ENCODE measurements around the gene RRAS.

DNA sequence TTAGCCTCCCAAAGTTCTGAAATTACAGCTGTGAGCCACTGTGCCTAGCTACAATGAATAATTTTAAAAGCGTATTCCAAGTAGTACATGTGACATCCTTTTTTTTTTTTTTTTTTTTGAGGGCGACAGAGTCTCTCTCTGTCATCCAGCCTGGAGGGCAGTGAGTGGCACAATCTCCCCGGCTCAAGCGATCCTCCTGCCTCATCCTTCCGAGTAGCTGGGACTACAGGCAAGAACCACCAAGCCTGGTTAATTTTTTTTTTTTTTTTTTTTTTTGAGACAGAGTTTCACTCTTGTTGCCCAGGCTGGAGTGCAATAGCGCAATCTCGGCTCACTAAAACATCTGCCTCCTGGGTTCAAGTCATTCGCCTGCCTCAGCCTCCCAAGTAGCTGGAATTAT lies 52.7 kb downstream of the RRAS start:
- TF ChIP-seq JUND (IDR thresholded peaks at IDR 0.05) (no peak), HNF4A (conservative IDR thresholded peaks at IDR 0.05) (no peak), RAD21 (IDR thresholded peaks at IDR 0.05) (no peak), RXRA (IDR thresholded peaks at IDR 0.05) (no peak), FOXA1 (IDR thresholded peaks at IDR 0.05) (no peak), TAF1 (conservative IDR thresholded peaks at IDR 0.05) (no peak), EGR1 (IDR thresholded peaks at IDR 0.05; ENCODE audit: low read depth in 2 of 2) (no peak), SP1 (IDR thresholded peaks at IDR 0.05) (no peak), YY1 (IDR thresholded peaks at IDR 0.05) (no peak)
- TF ChIP-seq, protein P1, sequence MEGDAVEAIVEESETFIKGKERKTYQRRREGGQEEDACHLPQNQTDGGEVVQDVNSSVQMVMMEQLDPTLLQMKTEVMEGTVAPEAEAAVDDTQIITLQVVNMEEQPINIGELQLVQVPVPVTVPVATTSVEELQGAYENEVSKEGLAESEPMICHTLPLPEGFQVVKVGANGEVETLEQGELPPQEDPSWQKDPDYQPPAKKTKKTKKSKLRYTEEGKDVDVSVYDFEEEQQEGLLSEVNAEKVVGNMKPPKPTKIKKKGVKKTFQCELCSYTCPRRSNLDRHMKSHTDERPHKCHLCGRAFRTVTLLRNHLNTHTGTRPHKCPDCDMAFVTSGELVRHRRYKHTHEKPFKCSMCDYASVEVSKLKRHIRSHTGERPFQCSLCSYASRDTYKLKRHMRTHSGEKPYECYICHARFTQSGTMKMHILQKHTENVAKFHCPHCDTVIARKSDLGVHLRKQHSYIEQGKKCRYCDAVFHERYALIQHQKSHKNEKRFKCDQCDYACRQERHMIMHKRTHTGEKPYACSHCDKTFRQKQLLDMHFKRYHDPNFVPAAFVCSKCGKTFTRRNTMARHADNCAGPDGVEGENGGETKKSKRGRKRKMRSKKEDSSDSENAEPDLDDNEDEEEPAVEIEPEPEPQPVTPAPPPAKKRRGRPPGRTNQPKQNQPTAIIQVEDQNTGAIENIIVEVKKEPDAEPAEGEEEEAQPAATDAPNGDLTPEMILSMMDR (IDR thresholded peaks at IDR 0.05; ENCODE audit: low read depth, low read length, missing input control): no peak
- TF ChIP-seq, protein P2, sequence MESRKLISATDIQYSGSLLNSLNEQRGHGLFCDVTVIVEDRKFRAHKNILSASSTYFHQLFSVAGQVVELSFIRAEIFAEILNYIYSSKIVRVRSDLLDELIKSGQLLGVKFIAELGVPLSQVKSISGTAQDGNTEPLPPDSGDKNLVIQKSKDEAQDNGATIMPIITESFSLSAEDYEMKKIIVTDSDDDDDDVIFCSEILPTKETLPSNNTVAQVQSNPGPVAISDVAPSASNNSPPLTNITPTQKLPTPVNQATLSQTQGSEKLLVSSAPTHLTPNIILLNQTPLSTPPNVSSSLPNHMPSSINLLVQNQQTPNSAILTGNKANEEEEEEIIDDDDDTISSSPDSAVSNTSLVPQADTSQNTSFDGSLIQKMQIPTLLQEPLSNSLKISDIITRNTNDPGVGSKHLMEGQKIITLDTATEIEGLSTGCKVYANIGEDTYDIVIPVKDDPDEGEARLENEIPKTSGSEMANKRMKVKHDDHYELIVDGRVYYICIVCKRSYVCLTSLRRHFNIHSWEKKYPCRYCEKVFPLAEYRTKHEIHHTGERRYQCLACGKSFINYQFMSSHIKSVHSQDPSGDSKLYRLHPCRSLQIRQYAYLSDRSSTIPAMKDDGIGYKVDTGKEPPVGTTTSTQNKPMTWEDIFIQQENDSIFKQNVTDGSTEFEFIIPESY (IDR thresholded peaks at IDR 0.05): no peak
- TF ChIP-seq, protein P3, sequence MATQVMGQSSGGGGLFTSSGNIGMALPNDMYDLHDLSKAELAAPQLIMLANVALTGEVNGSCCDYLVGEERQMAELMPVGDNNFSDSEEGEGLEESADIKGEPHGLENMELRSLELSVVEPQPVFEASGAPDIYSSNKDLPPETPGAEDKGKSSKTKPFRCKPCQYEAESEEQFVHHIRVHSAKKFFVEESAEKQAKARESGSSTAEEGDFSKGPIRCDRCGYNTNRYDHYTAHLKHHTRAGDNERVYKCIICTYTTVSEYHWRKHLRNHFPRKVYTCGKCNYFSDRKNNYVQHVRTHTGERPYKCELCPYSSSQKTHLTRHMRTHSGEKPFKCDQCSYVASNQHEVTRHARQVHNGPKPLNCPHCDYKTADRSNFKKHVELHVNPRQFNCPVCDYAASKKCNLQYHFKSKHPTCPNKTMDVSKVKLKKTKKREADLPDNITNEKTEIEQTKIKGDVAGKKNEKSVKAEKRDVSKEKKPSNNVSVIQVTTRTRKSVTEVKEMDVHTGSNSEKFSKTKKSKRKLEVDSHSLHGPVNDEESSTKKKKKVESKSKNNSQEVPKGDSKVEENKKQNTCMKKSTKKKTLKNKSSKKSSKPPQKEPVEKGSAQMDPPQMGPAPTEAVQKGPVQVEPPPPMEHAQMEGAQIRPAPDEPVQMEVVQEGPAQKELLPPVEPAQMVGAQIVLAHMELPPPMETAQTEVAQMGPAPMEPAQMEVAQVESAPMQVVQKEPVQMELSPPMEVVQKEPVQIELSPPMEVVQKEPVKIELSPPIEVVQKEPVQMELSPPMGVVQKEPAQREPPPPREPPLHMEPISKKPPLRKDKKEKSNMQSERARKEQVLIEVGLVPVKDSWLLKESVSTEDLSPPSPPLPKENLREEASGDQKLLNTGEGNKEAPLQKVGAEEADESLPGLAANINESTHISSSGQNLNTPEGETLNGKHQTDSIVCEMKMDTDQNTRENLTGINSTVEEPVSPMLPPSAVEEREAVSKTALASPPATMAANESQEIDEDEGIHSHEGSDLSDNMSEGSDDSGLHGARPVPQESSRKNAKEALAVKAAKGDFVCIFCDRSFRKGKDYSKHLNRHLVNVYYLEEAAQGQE (IDR thresholded peaks at IDR 0.05): no peak
- TF ChIP-seq, protein P4, sequence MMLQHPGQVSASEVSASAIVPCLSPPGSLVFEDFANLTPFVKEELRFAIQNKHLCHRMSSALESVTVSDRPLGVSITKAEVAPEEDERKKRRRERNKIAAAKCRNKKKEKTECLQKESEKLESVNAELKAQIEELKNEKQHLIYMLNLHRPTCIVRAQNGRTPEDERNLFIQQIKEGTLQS (IDR thresholded peaks at IDR 0.05): no peak

Measured in liver (tissue), 3 donors.